Measurements from ENCODE around the gene RASA1. TPM values are rescaled to one million over a fixed set of nuclear protein-coding genes. Genes with fewer than 3 reads are reported as not detected.

Gene RASA1
- total RNA-seq, 1 donor from 2014 or later = 22.6 TPM

- no peak for FAIRE-seq
- DNase-seq (ENCODE audit: low read depth) = no peak
- H3K27me3 ChIP-seq (ENCODE audit: control insufficient read depth, insufficient read depth, low read length) = no peaks in the 10 kb centered on the region
- no peak for TF ChIP-seq CTCF (IDR thresholded peaks at IDR 0.05; ENCODE audit: insufficient read depth, low read length, severe bottlenecking)
- peaks cover 14% of the 10 kb centered on the region for H3K36me3 ChIP-seq (ENCODE audit: control insufficient read depth, insufficient read depth, low read length)
- no peak overlapping the region for H3K4me3 ChIP-seq (ENCODE audit: low read depth, low read length)
Measured at GRCh38 chr5:87399720-87400119, 132.0 kb downstream of the RASA1 start.

DNA sequence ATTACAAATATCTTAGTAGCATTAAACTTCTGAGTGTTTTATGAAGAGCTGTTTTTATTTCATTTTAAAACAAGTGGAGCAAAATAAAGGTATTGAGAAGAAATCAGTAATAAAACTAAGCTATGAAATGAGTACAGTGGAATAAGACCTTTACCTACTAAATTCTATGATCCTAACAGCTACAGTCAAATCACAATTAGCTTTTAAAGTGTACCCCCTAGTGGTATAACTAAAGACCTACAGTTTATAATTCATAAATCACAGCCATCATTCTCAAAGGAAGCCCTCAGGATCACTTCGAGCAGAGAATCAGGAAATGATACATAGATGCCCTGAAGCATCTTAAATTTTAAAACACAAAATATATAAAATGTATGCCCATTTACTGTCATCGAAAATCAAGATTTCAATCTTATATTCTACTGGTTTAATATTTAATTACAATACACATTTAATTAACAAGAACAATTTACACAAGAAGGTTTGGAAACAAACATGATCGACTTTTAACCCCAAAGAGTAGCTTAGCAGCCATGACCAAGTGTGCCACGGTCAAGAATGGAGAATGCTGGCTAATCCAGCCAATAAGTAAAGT is 132.7 kb downstream of the RASA1 start:
- no peaks in the 10 kb centered on the region for H3K27me3 ChIP-seq (ENCODE audit: control insufficient read depth, insufficient read depth, low read length)
- TF ChIP-seq CTCF (IDR thresholded peaks at IDR 0.05; ENCODE audit: insufficient read depth, low read length, severe bottlenecking) = peak; percentile 32
- peaks cover 14% of the 10 kb centered on the region for H3K36me3 ChIP-seq (ENCODE audit: control insufficient read depth, insufficient read depth, low read length)
- H3K4me3 ChIP-seq (ENCODE audit: low read depth, low read length) = no peak overlapping the region
- no peak for FAIRE-seq
- DNase-seq (ENCODE audit: low read depth) = peak; percentile 49

GRCh38 chr5:87401626-87402025 is 133.9 kb downstream of the RASA1 start:
- H3K36me3 ChIP-seq (ENCODE audit: control insufficient read depth, insufficient read depth, low read length) = peaks cover 13% of the 10 kb centered on the region
- TF ChIP-seq CTCF (IDR thresholded peaks at IDR 0.05; ENCODE audit: insufficient read depth, low read length, severe bottlenecking) = no peak
- no peak overlapping the region for H3K4me3 ChIP-seq (ENCODE audit: low read depth, low read length)
- DNase-seq (ENCODE audit: low read depth) = no peak
- no peaks in the 10 kb centered on the region for H3K27me3 ChIP-seq (ENCODE audit: control insufficient read depth, insufficient read depth, low read length)
- FAIRE-seq = no peak

GRCh38 chr5:87403409-87403808 is 135.7 kb downstream of the RASA1 start:
- Histone ChIP-seq H3K27me3 (ENCODE audit: control insufficient read depth, insufficient read depth, low read length) (no peaks in the 10 kb centered on the region), H3K4me3 (ENCODE audit: low read depth, low read length) (no peak overlapping the region), H3K36me3 (ENCODE audit: control insufficient read depth, insufficient read depth, low read length) (peaks cover 11% of the 10 kb centered on the region)
- DNase-seq (ENCODE audit: low read depth) (no peak), FAIRE-seq (no peak)
- no peak for TF ChIP-seq CTCF (IDR thresholded peaks at IDR 0.05; ENCODE audit: insufficient read depth, low read length, severe bottlenecking)

DNA sequence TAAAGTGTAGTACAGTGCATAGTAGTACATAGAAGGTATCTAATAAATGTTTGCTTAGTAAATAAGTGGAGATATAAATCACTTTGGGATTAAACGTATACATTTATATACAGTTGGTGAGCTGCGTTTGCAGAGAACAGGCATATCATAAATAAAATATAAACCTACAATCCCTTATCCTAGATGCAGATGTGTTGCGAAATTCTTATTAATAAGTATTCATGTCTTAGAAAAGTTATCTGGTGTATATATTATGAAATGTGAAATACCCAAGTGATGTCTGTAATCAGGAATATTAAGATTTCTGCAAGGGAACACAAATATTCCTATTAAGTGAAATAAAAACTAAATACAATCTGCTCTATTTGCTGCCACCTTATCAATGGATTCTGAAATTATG is 136.2 kb downstream of the RASA1 start:
- no peak for FAIRE-seq
- no peak for DNase-seq (ENCODE audit: low read depth)
- no peak for TF ChIP-seq CTCF (IDR thresholded peaks at IDR 0.05; ENCODE audit: insufficient read depth, low read length, severe bottlenecking)
- Histone ChIP-seq H3K27me3 (ENCODE audit: control insufficient read depth, insufficient read depth, low read length) (no peaks in the 10 kb centered on the region), H3K36me3 (ENCODE audit: control insufficient read depth, insufficient read depth, low read length) (peaks cover 10% of the 10 kb centered on the region), H3K4me3 (ENCODE audit: low read depth, low read length) (no peak overlapping the region)

DNA sequence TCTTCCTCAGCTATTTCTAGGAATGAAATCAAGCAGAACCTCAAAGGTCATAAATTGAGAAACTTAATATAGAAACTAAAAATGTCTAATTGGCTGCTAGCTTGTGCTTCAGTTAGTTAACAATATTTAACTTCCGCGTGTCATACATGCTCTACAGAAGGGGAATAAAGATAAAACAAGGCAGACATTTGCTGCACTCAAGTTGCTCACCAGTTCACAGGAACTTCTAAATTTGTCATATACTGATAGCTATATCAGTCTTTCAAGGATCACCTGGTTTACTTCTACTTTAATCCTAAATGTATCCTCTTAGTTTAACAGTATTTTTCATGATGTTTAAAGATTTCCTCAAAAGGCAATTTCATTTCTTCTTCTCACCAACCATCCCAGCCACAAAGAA is 136.7 kb downstream of the RASA1 start:
- Histone ChIP-seq H3K4me3 (ENCODE audit: low read depth, low read length) (no peak overlapping the region), H3K27me3 (ENCODE audit: control insufficient read depth, insufficient read depth, low read length) (no peaks in the 10 kb centered on the region), H3K36me3 (ENCODE audit: control insufficient read depth, insufficient read depth, low read length) (peaks cover 8% of the 10 kb centered on the region)
- TF ChIP-seq CTCF (IDR thresholded peaks at IDR 0.05; ENCODE audit: insufficient read depth, low read length, severe bottlenecking) = no peak
- DNase-seq (ENCODE audit: low read depth) = no peak
- FAIRE-seq = no peak

Measured in bronchial epithelial cell (primary cell).